ENCODE measurements around the gene TSEN54.

DNA sequence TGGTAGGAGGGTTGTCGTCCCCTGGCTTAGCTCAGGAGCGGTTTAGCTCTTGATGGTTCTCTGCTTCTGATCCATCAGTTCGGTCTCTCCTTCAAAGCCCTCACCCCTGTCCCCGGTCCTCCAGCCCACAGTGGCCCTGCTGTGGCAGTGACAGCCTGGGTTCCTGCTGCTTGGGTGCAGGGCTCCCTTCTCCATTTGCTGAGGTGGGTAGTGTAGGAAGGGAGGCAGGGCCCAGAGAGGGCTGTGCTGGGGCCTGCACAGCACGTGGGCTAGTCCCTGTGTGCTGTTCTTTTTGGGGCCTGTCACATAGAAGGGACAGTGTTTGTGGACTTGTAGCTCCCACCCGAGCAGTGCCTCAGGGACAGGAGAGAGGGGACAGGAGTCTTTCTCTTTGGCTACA is 41.6 kb upstream of the TSEN54 start:
- TF ChIP-seq POLR2A (IDR thresholded peaks at IDR 0.05; ENCODE audit: low read length) (no peak), GATA1 (IDR thresholded peaks at IDR 0.05; ENCODE audit: low read depth, low read length) (no peak)

All from erythroblast (primary cell).